SH-SY5Y (cell line): ENCODE data around the gene PLAGL2.

Source experiments
- GATA2 ChIP-seq: IDR thresholded peaks from 2 replicates; pipeline ENCODE4 v1.6.1; 2011; ENCODE audit warnings: mild to moderate bottlenecking, low read depth, low read length
- GATA3 ChIP-seq: IDR thresholded peaks from 2 replicates; pipeline ENCODE4 v1.6.1; 2011; ENCODE audit warnings: low read depth, mild to moderate bottlenecking, low read length, moderate library complexity

PLAGL2 gene

DNA sequence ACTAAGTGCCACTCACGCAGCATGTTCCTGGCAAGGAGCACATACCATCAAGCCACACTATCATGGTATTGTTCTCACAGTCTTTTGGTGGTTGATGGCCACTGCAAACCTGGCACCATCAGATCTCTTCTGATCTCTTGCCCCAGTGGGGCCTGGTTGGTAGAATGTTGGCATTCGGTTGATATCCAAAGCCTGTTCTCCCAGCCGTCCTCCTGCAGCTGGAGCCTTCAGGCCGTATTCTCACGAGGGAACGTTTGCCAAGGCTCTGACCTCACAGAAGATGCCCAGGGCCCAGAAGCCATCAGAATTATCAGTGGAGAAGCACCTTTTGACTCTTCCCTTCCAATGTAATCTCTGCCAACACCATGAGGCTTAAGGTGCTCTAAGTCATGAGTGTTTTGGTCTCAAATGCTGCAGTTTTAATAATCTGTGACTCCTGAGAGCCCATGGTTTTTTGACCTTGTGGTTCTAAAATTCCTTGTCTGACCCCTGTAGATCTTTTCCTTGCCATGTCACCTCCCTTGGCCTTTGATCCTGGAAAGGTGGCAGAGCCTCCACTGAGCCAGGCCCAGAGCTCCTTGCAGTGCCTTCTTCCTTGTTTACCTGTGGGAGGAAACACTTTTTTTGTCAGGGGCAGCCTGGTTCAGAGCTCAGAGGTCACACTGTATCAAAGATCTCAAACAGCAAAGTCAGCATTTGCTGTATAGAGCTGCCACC is 27.9 kb upstream of the PLAGL2 start:
- TF ChIP-seq GATA2 = no peak
- no peak for TF ChIP-seq GATA3

DNA sequence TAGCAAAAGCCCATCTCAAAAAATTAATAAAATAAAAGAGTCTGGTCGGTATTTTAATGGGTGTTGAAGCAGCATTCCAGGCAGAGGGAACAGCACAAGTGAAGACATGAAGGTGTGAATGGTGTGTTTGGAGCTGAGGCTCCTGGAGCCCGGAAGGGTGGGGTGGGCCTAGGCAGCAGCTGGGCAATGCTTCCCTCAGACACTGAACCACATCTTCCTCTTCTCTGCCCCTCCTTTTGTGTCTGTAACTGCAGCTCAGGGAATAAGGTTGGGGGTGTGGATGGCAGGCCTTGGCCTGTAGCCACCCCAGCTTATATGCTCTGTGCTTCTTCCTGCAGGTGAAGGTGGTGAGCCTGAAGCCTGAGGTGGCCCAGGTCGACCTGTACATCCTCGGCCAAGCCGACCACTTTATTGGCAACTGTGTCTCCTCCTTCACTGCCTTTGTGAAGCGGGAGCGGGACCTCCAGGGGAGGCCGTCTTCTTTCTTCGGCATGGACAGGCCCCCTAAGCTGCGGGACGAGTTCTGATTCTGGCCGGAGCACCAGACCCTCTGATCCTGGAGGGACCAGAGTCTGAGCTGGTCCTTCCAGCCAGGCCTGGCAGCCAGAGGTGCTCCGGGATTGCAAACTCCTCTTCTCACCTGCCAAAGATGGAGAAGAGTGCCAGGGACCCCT is 26.7 kb upstream of the PLAGL2 start:
- no peak for TF ChIP-seq GATA3

DNA sequence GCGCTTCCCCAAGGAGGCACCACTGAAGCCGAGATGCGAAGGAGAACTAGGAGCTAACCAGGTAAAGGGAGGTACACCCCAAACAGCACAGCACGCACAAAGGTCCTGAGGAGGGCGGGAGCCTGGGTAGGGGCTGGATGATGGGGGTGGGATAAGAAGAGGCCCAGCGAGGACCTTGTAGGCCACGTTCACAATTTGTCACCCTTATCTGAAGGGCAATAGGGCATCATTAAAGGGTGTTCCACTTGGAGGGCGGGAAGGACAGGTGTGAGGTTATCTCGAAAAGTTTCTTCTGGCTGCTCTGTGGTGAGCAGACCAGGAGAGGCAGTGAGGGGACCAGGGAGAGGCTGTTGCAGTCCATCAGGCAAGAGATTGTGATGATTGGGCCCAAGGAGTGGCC is 25.7 kb upstream of the PLAGL2 start:
- TF ChIP-seq GATA3 (no peak), GATA2 (no peak)

DNA sequence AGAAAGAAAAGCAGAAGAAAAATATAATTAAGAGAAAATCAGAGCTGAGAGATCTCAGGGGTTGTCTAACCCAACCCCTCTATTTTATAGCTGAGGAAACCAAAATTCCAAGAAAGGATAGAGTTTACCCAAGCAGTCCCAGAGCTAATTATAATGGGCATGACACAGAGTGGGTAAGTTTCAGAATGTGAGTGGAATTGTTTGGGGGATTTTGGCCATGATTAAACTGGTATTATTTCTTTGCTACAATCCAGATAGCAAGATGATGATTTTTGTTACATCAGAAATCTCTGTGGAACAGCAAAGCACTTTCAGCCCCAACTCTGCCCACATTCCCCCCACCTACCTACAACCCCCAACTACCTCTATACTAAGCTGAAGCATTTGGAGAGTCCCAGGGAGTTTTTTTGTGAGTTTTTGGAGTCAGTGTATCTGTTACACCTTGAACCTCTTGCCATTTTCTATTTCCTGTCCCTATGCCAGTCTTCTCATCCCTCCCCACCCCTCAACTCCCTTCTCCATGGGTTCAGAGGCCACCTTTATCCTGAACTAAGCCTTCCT is 24.9 kb upstream of the PLAGL2 start:
- TF ChIP-seq GATA3 (no peak), GATA2 (no peak)

DNA sequence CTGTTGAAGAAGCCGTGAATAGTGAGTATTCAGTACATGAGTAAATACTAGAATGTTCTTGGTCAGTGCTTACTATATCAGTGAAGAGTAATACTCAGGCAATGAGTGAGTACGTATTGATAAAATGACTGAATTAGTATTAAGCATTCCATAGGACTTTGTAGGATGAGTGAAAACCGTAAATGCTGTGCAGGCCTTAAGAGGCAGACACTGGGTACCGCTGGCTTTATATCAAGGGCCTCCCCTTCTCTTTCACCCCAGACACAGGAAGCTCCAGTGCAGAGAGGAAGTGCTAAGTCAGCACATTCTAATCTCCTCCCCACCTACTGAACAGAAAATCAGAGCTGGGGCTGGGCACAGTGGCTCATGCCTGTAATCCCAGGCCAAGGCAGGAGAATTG is 24.3 kb upstream of the PLAGL2 start:
- TF ChIP-seq GATA2 = no peak
- TF ChIP-seq GATA3 = no peak

DNA sequence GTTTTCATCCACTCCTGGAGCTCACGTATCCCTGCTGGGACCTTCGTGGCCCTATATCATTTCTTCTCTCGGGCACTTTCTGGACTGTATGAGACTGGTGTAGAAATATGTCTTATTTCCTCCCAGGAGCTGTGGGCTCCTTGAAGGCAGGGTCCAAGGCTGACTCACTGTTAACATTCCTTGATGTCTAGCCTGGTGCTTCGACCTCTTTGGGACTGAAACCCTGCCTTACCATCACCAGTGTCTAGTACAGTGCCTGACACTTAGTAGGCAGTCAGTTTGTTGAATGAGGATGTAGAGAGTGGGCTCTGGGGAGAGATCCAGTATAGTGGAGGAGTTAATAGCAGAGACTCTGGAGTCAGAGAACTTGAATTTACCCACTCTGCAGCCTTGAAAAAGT is 23.7 kb upstream of the PLAGL2 start:
- no peak for TF ChIP-seq GATA2
- no peak for TF ChIP-seq GATA3

DNA sequence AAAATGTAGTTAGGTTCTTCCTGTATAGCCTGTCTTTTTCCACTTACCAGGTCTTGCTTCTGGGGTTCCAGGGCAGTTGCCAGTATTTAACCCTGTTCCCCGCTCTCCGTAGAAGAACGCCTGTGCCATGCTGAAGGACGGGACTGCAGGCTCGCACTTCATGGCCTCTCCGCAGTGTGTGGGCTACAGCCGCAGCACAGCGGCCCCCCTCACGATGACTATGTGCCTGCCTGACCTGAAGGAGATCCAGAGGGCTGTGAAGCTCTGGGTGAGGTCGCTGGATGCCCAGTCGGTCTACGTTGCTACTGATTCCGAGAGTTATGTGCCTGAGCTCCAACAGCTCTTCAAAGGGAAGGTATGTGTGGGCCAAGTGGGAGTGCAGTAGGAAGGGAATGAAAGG is 23.2 kb upstream of the PLAGL2 start:
- TF ChIP-seq GATA3 (no peak), GATA2 (no peak)

DNA sequence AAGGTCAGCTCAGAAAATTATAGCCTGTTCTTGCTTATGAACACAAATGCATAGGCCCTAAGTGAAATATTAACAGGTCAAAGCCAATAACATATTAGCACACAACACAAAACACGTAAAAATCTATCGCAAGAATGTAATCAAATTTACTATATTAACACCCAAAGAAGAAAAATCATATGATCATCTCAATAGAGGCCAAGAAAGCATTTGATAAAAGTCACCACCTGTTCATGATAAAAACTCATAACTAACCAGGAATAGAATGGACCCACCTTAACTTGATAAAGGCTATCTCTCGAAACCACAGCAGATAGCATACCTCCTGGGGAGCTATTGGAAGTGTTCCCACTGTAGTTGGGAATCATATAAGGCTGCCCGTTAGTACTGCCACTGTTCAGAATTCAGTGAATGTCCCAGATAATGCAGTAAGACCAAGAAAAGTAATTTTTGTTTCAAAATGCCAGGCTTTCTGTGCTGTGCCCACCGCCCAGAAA is 21.8 kb upstream of the PLAGL2 start:
- TF ChIP-seq GATA3 (no peak), GATA2 (no peak)

DNA sequence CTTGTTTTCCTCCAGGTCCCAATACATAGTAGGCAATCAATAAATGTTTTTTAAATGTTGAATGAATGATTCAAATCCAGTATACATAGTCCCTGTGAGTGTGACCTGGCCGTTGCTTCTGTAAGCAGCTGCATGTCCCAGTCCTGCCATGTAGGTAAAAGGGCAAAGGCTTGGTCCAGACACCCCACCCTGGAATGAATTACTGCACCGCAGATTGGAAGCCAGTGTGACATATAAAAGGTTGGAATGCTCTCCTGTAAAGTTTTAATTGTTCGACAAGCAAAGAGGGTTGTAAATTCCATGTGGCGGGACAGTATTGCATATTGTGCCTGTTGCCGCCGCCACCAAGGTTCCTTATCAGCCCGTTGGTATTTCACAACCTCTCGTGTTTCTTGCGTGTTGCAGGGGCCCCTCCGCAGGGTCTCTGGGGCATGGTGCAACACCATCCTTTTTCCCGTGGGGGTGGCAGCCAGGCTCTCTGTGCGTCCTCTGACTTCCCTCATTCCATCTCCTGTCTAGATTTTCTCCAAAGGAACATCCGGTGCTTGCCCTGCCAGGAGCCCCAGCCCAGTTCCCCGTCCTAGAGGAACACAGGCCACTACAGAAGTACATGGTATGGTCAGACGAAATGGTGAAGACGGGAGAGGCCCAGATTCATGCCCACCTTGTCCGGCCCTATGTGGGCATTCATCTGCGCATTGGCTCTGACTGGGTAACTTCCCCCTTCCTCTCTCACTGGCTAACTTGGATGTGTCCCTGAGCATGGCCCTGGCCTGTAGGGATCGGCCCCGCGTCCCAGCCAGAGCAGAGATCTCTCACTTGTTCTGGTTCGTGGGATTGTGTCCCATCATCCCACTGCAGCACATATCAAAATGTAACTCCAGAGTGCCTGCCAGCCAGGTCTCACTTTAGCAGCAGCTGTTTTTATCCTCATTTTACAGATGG is 20.5 kb upstream of the PLAGL2 start:
- TF ChIP-seq GATA2 (no peak), GATA3 (no peak)

DNA sequence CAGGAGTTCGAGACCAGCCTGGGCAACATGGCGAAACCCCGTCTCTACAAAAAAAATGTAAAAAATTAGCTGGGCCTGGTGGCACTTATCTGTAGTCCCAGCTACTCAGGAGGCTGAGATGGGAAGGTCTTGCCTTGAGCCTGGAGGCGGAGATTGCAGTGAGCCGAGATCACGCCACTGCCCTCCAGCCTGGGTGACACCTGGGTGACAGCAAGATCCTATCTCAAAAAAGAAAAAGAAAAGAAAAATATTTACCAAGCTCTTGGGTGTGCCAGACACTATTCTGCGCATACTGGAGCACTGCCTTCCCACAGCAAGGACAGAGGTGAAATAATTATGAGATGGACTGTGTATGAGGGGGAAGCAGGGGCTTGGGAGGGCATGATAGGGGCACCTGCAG is 19.8 kb upstream of the PLAGL2 start:
- TF ChIP-seq GATA3 = no peak
- no peak for TF ChIP-seq GATA2

DNA sequence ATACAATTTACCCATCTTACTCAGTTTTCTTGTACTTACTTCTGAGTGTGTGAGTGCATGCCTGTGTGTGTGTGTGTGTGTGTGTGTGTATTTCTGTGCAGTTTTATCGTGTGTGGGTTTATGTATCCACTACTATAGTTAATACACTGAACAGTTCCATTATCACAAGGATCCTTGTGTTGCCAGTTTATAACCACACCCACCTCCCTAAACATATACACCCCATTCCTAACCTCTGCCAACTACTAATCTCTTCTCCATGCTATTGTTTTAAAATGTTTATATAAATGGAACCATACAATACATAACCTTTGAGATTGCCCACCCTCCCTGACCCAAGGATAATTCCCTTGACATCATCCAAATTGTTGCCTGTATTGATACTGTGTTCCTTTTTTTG is 18.8 kb upstream of the PLAGL2 start:
- no peak for TF ChIP-seq GATA3
- no peak for TF ChIP-seq GATA2

DNA sequence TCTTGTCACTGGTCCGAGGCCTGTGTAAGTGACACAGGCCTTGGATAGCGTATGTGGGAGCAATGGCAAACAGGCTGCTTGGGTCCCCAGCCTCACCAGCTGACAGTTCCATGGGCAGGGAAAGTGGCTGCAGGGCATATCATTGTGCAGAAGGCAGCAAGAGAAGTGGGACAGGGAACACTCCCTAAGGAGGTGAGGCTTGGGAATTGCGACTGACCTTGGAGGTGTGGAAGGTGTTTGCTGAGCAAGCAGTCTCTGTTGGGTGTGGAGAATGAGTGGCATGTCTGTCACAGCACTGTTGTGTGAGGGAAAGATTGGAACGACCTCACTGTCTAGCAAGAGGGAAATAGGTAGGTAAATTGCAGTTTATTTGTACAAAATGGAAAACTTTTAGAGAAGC is 16.9 kb upstream of the PLAGL2 start:
- TF ChIP-seq GATA2 = no peak
- no peak for TF ChIP-seq GATA3

DNA sequence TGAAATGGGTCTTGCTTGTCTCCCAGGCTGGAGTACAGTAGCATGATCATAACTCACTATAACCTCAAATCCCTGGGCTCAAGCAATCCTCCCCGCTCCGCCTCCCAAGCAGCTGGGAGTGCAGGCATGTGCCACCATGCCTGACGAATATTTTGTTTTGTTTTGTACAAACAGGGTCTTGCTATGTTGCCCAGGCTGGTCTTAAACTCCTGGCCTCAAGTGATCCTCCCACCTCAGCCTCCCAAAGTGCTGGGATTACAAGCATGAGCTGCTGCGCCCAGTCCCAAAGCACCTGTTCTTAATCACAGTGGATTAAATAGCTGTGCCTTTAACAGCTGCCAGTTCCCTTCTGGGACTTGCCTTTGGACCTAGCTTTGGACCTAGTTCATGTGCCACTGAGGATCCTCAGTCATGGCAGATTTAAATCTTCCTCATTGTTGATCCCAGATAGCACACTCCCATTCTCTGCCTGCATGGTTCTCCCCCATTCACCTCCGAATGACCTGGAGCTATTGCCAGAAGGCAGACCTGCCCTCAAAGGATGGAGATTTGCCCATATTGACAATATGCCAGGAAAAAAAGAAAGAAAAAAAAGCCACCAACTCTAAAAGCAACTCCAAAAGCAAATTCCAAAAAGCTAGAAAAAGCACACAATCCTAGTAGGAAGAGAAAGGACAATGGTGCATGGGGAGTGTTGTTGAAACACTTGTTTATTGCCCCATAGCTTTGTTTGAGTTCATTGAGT is 10.8 kb upstream of the PLAGL2 start:
- TF ChIP-seq GATA2 = no peak
- no peak for TF ChIP-seq GATA3
